Measurements from ENCODE around the gene CENPK. TPM values are rescaled to one million over a fixed set of nuclear protein-coding genes. Genes with fewer than 3 reads are reported as not detected.

Gene CENPK
- total and polyA plus RNA-seq, 2 donors (not counting 1 experiment from before 2014, with no cell fraction given): 2.6 to 18.4 TPM

- DNase-seq: no peak
- CTCF ChIA-PET: interaction anchor here (1.1 to 1.4 kb wide), 2 partner anchors 80 to 81 kb away, joined by 3 read pairs; no protein-coding TSS in a partner anchor
- TF ChIP-seq CTCF (IDR thresholded peaks at IDR 0.05) (no peak), EZH2 (IDR thresholded peaks at IDR 0.05; ENCODE audit: borderline replicate concordance, insufficient read depth, low read depth, low read length, poor library complexity, severe bottlenecking) (no peak)
- WGBS (ENCODE audit: insufficient coverage): no CpG with 5 or more reads among the region's 11 CpGs
- Mint-ChIP-seq H3K4me1 (peaks cover 39% of the 10 kb centered on the region), H3K9me3 (ENCODE audit: insufficient read depth) (no peaks in the 10 kb centered on the region), H3K4me3 (peak overlapping the region; percentile 93), H3K27me3 (no peaks in the 10 kb centered on the region), H3K27ac (peak overlapping the region; percentile 95)
- H3K9ac ChIP-seq (ENCODE audit: low read length): peak overlapping the region; percentile 85
- peak overlapping the region; percentile 89 to 90 for H3K27ac ChIP-seq (ENCODE audit: low read length in 2 of 2)
- peak overlapping the region; percentile 97 for H2AFZ ChIP-seq (ENCODE audit: insufficient read depth, low read depth, low read length, poor library complexity, severe bottlenecking)
- H3K4me1 ChIP-seq (ENCODE audit: control insufficient read depth in 2 of 2, insufficient read depth in 2 of 2, low read length in 2 of 2): peaks cover 19 to 20% of the 10 kb centered on the region in 2 donors
- H3K79me2 ChIP-seq (ENCODE audit: control insufficient read depth, insufficient read depth, low read length): peaks cover 42% of the 10 kb centered on the region
- POLR2A ChIA-PET: interaction anchor here (1.1 to 1.8 kb wide), 2 partner anchors 60 to 157 kb away, joined by 3 to 9 read pairs; partner anchors contain the start of gene TRIM23
- peak overlapping the region; percentile 74 to 97 (median 91) for H3K4me3 ChIP-seq (ENCODE audit: control extremely low read depth in 1 of 5, extremely low read depth in 1 of 5, insufficient read depth in 1 of 5, low read depth in 2 of 5, low read length in 4 of 5)
- H3K9me3 ChIP-seq (ENCODE audit: control extremely low read depth in 1 of 3, control insufficient read depth in 2 of 3, insufficient read depth in 1 of 3, low read length in 2 of 3): no peaks in the 10 kb centered on the region
- no peak for ATAC-seq (ENCODE audit: low read depth)
- no peaks in the 10 kb centered on the region for H3K27me3 ChIP-seq (replicated peaks in 1 of 4; ENCODE audit: control extremely low read depth in 1 of 4, control insufficient read depth in 3 of 4, insufficient read depth in 4 of 4, low read length in 3 of 4)
- intact Hi-C loops (cut with micrococcal nuclease): loop anchor here (1.0 to 10.0 kb wide), 8 partner anchors 61 to 795 kb away; partner anchors contain the start of genes CWC27, NLN, SGTB and SREK1IP1
- no peaks in the 10 kb centered on the region for H4K20me1 ChIP-seq (ENCODE audit: control insufficient read depth, insufficient read depth, low read length, poor library complexity, severe bottlenecking)
- H3K4me2 ChIP-seq (replicated peaks; ENCODE audit: low read depth, low read length, poor library complexity, severe bottlenecking): peak overlapping the region; percentile 86
- no peaks in the 10 kb centered on the region for H3K36me3 ChIP-seq (replicated peaks in 1 of 2; ENCODE audit: control extremely low read depth in 1 of 2, control insufficient read depth in 1 of 2, extremely low read depth in 1 of 2, insufficient read depth in 2 of 2, low read length in 1 of 2)
These were observed 809 bp upstream of the CENPK start for GRCh38 chr5:65563777-65564176.

DNA sequence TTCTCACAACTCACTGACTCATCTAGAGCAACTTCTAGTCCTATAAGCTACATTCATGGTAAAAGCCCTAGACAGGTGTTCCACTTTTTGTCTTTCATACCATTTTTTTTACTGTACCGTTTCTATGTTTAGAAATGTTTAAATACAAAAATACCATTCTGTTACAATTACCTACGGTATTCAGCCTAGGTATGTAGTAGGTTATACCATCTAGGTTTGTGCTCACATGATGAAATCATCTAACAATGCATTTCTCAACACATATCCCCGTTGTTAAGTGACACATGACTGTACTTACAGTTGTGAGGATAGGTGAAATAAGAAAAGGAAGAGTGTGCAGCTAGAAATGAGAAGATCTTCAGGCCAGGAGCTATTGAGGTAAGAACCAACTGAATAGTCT lies 6.2 kb downstream of the CENPK start:
- Mint-ChIP-seq H3K27me3 (no peaks in the 10 kb centered on the region), H3K9me3 (ENCODE audit: insufficient read depth) (no peaks in the 10 kb centered on the region), H3K27ac (no peak overlapping the region), H3K4me3 (no peak overlapping the region), H3K4me1 (peaks cover 2% of the 10 kb centered on the region)
- Histone ChIP-seq H3K9me3 (ENCODE audit: control extremely low read depth in 1 of 3, control insufficient read depth in 2 of 3, insufficient read depth in 1 of 3, low read length in 2 of 3) (no peaks in the 10 kb centered on the region), H3K4me2 (replicated peaks; ENCODE audit: low read depth, low read length, poor library complexity, severe bottlenecking) (no peak overlapping the region), H3K79me2 (ENCODE audit: control insufficient read depth, insufficient read depth, low read length) (peaks cover 10% of the 10 kb centered on the region), H3K4me1 (ENCODE audit: control insufficient read depth in 2 of 2, insufficient read depth in 2 of 2, low read length in 2 of 2) (no peaks in the 10 kb centered on the region), H3K4me3 (ENCODE audit: control extremely low read depth in 1 of 5, extremely low read depth in 1 of 5, insufficient read depth in 1 of 5, low read depth in 2 of 5, low read length in 4 of 5) (no peak overlapping the region), H3K27ac (ENCODE audit: low read length in 2 of 2) (no peak overlapping the region), H2AFZ (ENCODE audit: insufficient read depth, low read depth, low read length, poor library complexity, severe bottlenecking) (no peak overlapping the region), H3K9ac (ENCODE audit: low read length) (no peak overlapping the region), H3K27me3 (replicated peaks in 1 of 4; ENCODE audit: control extremely low read depth in 1 of 4, control insufficient read depth in 3 of 4, insufficient read depth in 4 of 4, low read length in 3 of 4) (no peaks in the 10 kb centered on the region), H4K20me1 (ENCODE audit: control insufficient read depth, insufficient read depth, low read length, poor library complexity, severe bottlenecking) (no peaks in the 10 kb centered on the region), H3K36me3 (replicated peaks in 1 of 2; ENCODE audit: control extremely low read depth in 1 of 2, control insufficient read depth in 1 of 2, extremely low read depth in 1 of 2, insufficient read depth in 2 of 2, low read length in 1 of 2) (peaks cover 0 to 5% of the 10 kb centered on the region in 2 experiments)
- ChIA-PET POLR2A (no interaction called here), CTCF (no interaction called here)
- ATAC-seq (ENCODE audit: low read depth) (no peak), DNase-seq (no peak)
- WGBS (ENCODE audit: insufficient coverage): no CpG with 5 or more reads among the region's 3 CpGs
- TF ChIP-seq CTCF (IDR thresholded peaks at IDR 0.05): no peak
- TF ChIP-seq EZH2 (IDR thresholded peaks at IDR 0.05; ENCODE audit: borderline replicate concordance, insufficient read depth, low read depth, low read length, poor library complexity, severe bottlenecking): no peak
- intact Hi-C loops (cut with micrococcal nuclease): no loop called here
